Measurements from ENCODE around the gene ETV6. TPM values are rescaled to one million over a fixed set of nuclear protein-coding genes. Genes with fewer than 3 reads are reported as not detected.

The ETV6 gene
- polyA plus RNA-seq, 3 donors: 6.8 to 45.1 (median 11.7) TPM

DNA sequence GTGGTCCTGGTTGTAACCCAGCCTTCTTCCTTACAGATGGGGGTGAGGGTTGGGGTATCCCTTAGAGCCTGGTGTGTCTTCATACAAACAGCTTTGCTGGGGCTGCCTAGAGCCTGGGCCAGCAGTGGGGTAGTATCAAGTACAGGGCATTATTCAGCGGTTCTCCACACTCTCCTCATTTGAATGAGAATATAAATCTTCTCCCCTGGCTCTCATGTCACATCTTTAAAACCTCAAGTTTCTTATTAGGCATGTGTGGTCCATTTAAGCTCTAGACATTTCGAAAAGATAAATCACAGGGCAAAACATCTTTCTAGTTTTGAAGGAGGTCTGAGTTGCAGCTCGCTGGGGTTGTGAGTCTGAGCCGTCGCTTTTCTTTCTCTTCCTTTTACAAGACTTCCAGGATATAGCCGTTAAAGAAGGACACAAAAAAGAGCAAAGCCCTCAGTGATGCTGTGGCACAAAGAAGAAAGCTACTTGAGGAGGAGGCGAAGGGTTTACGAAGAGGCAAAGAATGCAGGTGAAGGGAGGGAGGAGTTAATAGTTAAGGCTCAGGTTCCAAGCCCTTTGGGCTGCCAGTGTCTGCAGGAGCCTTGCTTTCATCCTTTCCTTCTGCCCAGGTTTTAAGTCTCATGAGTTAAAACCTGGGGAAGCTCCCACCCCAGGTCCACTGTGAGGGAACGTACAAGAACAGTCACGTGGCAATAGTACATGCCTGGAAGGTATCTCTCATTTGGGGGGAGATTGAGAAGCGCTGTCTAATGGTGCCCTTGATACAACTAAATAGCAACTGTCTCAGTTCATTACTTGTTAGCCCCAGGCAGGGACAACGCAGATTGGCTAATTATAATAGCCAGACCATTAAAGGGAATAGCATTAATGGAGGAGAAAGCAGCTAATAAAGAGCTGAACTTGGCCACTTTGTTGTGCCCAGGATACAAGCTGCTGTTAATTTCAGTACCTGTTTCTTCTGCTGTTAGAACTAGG, 94.2 kb downstream of the ETV6 start:
- H3K27ac Mint-ChIP-seq: peak overlapping the region; percentile 39 to 98 (median 77)
- 17% methylated on average over 1 of the region's 12 CpGs for WGBS (ENCODE audit: insufficient coverage)
- TF ChIP-seq, protein P1, sequence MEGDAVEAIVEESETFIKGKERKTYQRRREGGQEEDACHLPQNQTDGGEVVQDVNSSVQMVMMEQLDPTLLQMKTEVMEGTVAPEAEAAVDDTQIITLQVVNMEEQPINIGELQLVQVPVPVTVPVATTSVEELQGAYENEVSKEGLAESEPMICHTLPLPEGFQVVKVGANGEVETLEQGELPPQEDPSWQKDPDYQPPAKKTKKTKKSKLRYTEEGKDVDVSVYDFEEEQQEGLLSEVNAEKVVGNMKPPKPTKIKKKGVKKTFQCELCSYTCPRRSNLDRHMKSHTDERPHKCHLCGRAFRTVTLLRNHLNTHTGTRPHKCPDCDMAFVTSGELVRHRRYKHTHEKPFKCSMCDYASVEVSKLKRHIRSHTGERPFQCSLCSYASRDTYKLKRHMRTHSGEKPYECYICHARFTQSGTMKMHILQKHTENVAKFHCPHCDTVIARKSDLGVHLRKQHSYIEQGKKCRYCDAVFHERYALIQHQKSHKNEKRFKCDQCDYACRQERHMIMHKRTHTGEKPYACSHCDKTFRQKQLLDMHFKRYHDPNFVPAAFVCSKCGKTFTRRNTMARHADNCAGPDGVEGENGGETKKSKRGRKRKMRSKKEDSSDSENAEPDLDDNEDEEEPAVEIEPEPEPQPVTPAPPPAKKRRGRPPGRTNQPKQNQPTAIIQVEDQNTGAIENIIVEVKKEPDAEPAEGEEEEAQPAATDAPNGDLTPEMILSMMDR (IDR thresholded peaks at IDR 0.05): no peak
- H3K4me3 ChIP-seq (replicated peaks in 1 of 3; ENCODE audit: low read depth in 2 of 3, low read length in 3 of 3): no peak overlapping the region
- no peaks in the 10 kb centered on the region for H3K9me3 ChIP-seq (replicated peaks in 1 of 2; ENCODE audit: control insufficient read depth in 1 of 2, insufficient read depth in 1 of 2, low read length in 2 of 2)
- peak overlapping the region; percentile 37 for H3K9ac ChIP-seq (ENCODE audit: insufficient read depth, low read length, poor library complexity, severe bottlenecking)
- H3K4me1 Mint-ChIP-seq: peaks cover 74% of the 10 kb centered on the region
- intact Hi-C loops (cut with micrococcal nuclease): loop anchor here in 1 of 2 donors (10.0 kb wide), 1 partner anchor 89 kb away; no protein-coding TSS in a partner anchor
- H3K27me3 Mint-ChIP-seq (ENCODE audit: low read depth in 3 of 3): no peaks in the 10 kb centered on the region
- peaks cover 0 to 2% (median 0%) of the 10 kb centered on the region in 7 donors for H3K9me3 Mint-ChIP-seq
- H3K27me3 ChIP-seq (ENCODE audit: control insufficient read depth in 2 of 2, insufficient read depth in 2 of 2, low read length in 2 of 2): no peaks in the 10 kb centered on the region
- peaks cover 30 to 39% of the 10 kb centered on the region in 2 donors for H3K36me3 Mint-ChIP-seq
- H3K27ac ChIP-seq (ENCODE audit: low read depth in 1 of 2, low read length in 2 of 2): peak overlapping the region in 1 of 2 donors; percentile 100
- peaks cover 56 to 68% of the 10 kb centered on the region in 2 donors for H3K4me1 ChIP-seq (ENCODE audit: control insufficient read depth in 1 of 2, insufficient read depth in 2 of 2, low read length in 2 of 2)
- H3K79me2 ChIP-seq (ENCODE audit: insufficient read depth, low read length): peaks cover 91% of the 10 kb centered on the region
- peak overlapping the region; percentile 10 for H3K4me2 ChIP-seq (replicated peaks; ENCODE audit: extremely low read depth, low read length, poor library complexity, severe bottlenecking)
- H3K4me3 Mint-ChIP-seq: peak overlapping the region; percentile 31 to 35
- H3K36me3 ChIP-seq (replicated peaks in 1 of 2; ENCODE audit: control insufficient read depth in 1 of 2, insufficient read depth in 2 of 2, low read length in 2 of 2): peaks cover 0 to 6% of the 10 kb centered on the region in 2 donors
- peak overlapping the region; percentile 7 for H2AFZ ChIP-seq (ENCODE audit: insufficient read depth, low read depth, low read length, poor library complexity, severe bottlenecking)
- H4K20me1 ChIP-seq (ENCODE audit: insufficient read depth, low read length): no peaks in the 10 kb centered on the region
- DNase-seq: no peak

- H3K27me3 Mint-ChIP-seq (ENCODE audit: low read depth in 3 of 3): no peaks in the 10 kb centered on the region
- H3K36me3 Mint-ChIP-seq: peaks cover 32 to 37% of the 10 kb centered on the region in 2 donors
- H3K9me3 Mint-ChIP-seq: peaks cover 0 to 2% (median 0%) of the 10 kb centered on the region in 7 donors
- H3K4me3 Mint-ChIP-seq: no peak overlapping the region
- no peaks in the 10 kb centered on the region for H3K27me3 ChIP-seq (ENCODE audit: control insufficient read depth in 2 of 2, insufficient read depth in 2 of 2, low read length in 2 of 2)
- H3K9ac ChIP-seq (ENCODE audit: insufficient read depth, low read length, poor library complexity, severe bottlenecking): no peak overlapping the region
- WGBS (ENCODE audit: insufficient coverage): no CpG with 5 or more reads among the region's 3 CpGs
- intact Hi-C loops (cut with micrococcal nuclease): loop anchor here in 1 of 2 donors (10.0 kb wide), 1 partner anchor 90 kb away; no protein-coding TSS in a partner anchor
- H3K4me1 ChIP-seq (ENCODE audit: control insufficient read depth in 1 of 2, insufficient read depth in 2 of 2, low read length in 2 of 2): peaks cover 63 to 75% of the 10 kb centered on the region in 2 donors
- peaks cover 79% of the 10 kb centered on the region for H3K4me1 Mint-ChIP-seq
- TF ChIP-seq, protein P1 (IDR thresholded peaks at IDR 0.05): no peak
- no peak overlapping the region for H2AFZ ChIP-seq (ENCODE audit: insufficient read depth, low read depth, low read length, poor library complexity, severe bottlenecking)
- H3K9me3 ChIP-seq (replicated peaks in 1 of 2; ENCODE audit: control insufficient read depth in 1 of 2, insufficient read depth in 1 of 2, low read length in 2 of 2): no peaks in the 10 kb centered on the region
- peak overlapping the region in 6 of 7 donors; percentile 31 to 98 (median 69) for H3K27ac Mint-ChIP-seq
- no peak overlapping the region for H3K4me3 ChIP-seq (replicated peaks in 1 of 3; ENCODE audit: low read depth in 2 of 3, low read length in 3 of 3)
- peak overlapping the region in 1 of 2 donors; percentile 100 for H3K27ac ChIP-seq (ENCODE audit: low read depth in 1 of 2, low read length in 2 of 2)
- no peak overlapping the region for H3K4me2 ChIP-seq (replicated peaks; ENCODE audit: extremely low read depth, low read length, poor library complexity, severe bottlenecking)
- no peak for DNase-seq
- peaks cover 91% of the 10 kb centered on the region for H3K79me2 ChIP-seq (ENCODE audit: insufficient read depth, low read length)
- no peaks in the 10 kb centered on the region for H4K20me1 ChIP-seq (ENCODE audit: insufficient read depth, low read length)
- H3K36me3 ChIP-seq (replicated peaks in 1 of 2; ENCODE audit: control insufficient read depth in 1 of 2, insufficient read depth in 2 of 2, low read length in 2 of 2): peaks cover 0 to 4% of the 10 kb centered on the region in 2 donors
Measured at GRCh38 chr12:11744410-11744801, 94.9 kb downstream of the ETV6 start.

Measured in CD14-positive monocyte (primary cell).